MCF 10A (cell line): ENCODE measurements around the gene ART4. TPM values are rescaled to one million over a fixed set of nuclear protein-coding genes. Genes with fewer than 3 reads are reported as not detected.

Experiments used
- Bru-seq: library from RNA; stranded (reverse); fragments of 400-500 nt; gene quantifications from one replicate; lab custom pipeline; 2021; lab: Mats Ljungman, UMichigan
- BruChase-seq, 2 experiments: library from RNA; stranded (reverse); fragments of 400-500 nt; gene quantifications; one replicate each; lab custom pipeline; 2021; lab: Mats Ljungman, UMichigan
- BruUV-seq: library from RNA; stranded (reverse); fragments of 400-500 nt; replicated peaks from 2 replicates; lab custom pipeline; 2021; lab: Mats Ljungman, UMichigan
- CTCF ChIA-PET: fragments of 300-600 bp; sonication (Branson Sonifier 250); formaldehyde crosslinking; extraction: SDS; loops from one replicate; lab custom pipeline; 2021; ENCODE audit warnings: antibody characterized with exemption, inconsistent platforms; lab: Yijun Ruan, JAX
- POLR2A ChIA-PET: fragments of 300-600, 350-650 bp; sonication (Branson Sonifier 250); formaldehyde crosslinking; extraction: SDS; loops from one replicate; lab custom pipeline; 2020; ENCODE audit warnings: antibody characterized with exemption, inconsistent platforms; lab: Yijun Ruan, JAX
- DNase-seq: peaks from one replicate; pipeline ENCODE4 v3.0.0-alpha.2; 2018; ENCODE audit not compliant: unreplicated experiment
- H3K27ac Mint-ChIP-seq: one replicate; pipeline ENCODE4 v1.8.0; 2022; ENCODE audit warnings: mild to moderate bottlenecking, low read depth, mixed read lengths; ENCODE audit not compliant: unreplicated experiment
- H3K27me3 Mint-ChIP-seq: one replicate; pipeline ENCODE4 v1.8.0; 2022; ENCODE audit warnings: mixed read lengths; ENCODE audit not compliant: insufficient read depth, unreplicated experiment
- H3K36me3 Mint-ChIP-seq: one replicate; pipeline ENCODE4 v1.8.0; 2022; ENCODE audit warnings: mild to moderate bottlenecking, moderate library complexity, mixed read lengths; ENCODE audit not compliant: insufficient read depth, unreplicated experiment
- H3K4me1 Mint-ChIP-seq: one replicate; pipeline ENCODE4 v1.8.0; 2022; ENCODE audit warnings: mixed read lengths; ENCODE audit not compliant: insufficient read depth, unreplicated experiment
- H3K4me3 Mint-ChIP-seq: one replicate; pipeline ENCODE4 v1.8.0; 2022; ENCODE audit warnings: mild to moderate bottlenecking, moderate library complexity, mixed read lengths; ENCODE audit not compliant: unreplicated experiment
- H3K9me3 Mint-ChIP-seq: one replicate; pipeline ENCODE4 v1.8.0; 2022; ENCODE audit warnings: mixed read lengths; ENCODE audit not compliant: unreplicated experiment
- intact Hi-C: fragments of 100-400 bp; cut with micrococcal nuclease; formaldehyde crosslinking; loops from 2 replicates; pipeline ENCODE4 v1.14.1; 2022
- long read RNA-seq: library from polyadenylated mRNA; stranded (forward); transcript quantifications from one replicate; pipeline ENCODE4 v2.0.0, GENCODE V29; 2022
- total RNA-seq: library from RNA; stranded (reverse); gene quantifications from 2 replicates; pipeline ENCODE4 v1.2.3, GENCODE V29; 2022
- TF ChIP-seq, protein P1 (sequence below): fragments of 200-600 bp; IDR thresholded peaks from one replicate; pipeline ENCODE4 v1.8.0; 2022; ENCODE audit warnings: antibody characterized with exemption, mild to moderate bottlenecking; ENCODE audit not compliant: unreplicated experiment

ART4 gene, protein sequence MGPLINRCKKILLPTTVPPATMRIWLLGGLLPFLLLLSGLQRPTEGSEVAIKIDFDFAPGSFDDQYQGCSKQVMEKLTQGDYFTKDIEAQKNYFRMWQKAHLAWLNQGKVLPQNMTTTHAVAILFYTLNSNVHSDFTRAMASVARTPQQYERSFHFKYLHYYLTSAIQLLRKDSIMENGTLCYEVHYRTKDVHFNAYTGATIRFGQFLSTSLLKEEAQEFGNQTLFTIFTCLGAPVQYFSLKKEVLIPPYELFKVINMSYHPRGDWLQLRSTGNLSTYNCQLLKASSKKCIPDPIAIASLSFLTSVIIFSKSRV
- total RNA-seq, result not detected in 2 replicates
- percentile 9 among the genes with signal in this experiment for Bru-seq, nascent RNA
- not detected for BruChase-seq, experiment 1, labeled RNA remaining after a 6-hour chase
- percentile 5 among the genes with signal in this experiment for BruChase-seq, experiment 2, labeled RNA remaining after a 2-hour chase
- long read RNA-seq, result 0 reads

DNA sequence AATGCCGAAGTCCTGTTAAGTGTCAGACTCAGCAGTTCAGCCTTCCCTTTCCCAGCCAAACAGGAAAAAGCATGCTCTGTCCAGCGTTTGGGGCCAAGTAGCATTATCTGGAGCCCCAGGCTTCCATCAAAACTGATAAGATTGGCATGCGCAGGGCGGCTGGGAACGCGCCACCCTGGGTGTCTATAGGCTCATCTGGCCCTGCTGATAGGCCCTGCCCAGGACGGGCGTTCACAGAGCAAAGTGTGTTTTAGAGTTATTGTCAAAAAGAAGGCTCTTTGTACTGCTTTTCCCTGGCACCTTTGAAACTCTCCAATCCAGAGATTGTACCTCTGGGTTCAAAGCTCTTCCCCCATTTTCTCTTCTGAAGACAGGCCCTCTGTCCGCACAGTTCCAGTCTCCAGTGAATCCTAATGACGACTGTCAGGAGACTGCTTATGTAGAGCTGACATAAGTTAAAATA lies at the start of gene ART4:
Gene ART4, minus strand, starts transcription at position 102 of the 463 bp plus-strand sequence. CDS start 413 bp downstream, outside the sequence.
- BruUV-seq, result no TSS peak
- Mint-ChIP-seq H3K36me3 (no peaks in the 10 kb centered on the region), H3K27ac (peak within 1 kb of the TSS; percentile 86), H3K4me3 (no peak within 1 kb of the TSS), H3K4me1 (peaks cover 32% of the 10 kb centered on the region), H3K9me3 (no peaks in the 10 kb centered on the region), H3K27me3 (no peaks in the 10 kb centered on the region)
- TF ChIP-seq, protein P1, sequence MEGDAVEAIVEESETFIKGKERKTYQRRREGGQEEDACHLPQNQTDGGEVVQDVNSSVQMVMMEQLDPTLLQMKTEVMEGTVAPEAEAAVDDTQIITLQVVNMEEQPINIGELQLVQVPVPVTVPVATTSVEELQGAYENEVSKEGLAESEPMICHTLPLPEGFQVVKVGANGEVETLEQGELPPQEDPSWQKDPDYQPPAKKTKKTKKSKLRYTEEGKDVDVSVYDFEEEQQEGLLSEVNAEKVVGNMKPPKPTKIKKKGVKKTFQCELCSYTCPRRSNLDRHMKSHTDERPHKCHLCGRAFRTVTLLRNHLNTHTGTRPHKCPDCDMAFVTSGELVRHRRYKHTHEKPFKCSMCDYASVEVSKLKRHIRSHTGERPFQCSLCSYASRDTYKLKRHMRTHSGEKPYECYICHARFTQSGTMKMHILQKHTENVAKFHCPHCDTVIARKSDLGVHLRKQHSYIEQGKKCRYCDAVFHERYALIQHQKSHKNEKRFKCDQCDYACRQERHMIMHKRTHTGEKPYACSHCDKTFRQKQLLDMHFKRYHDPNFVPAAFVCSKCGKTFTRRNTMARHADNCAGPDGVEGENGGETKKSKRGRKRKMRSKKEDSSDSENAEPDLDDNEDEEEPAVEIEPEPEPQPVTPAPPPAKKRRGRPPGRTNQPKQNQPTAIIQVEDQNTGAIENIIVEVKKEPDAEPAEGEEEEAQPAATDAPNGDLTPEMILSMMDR, result no peak
- CTCF ChIA-PET, result interaction anchor here (0.7 to 7.1 kb wide), 6 partner anchors 10 to 378 kb away, joined by 3 to 121 read pairs (median 6); partner anchors contain the start of gene RERG
- POLR2A ChIA-PET, result no interaction called here
- no peak for DNase-seq
- intact Hi-C loops, result loop anchor here (10.0 kb wide), 1 partner anchor 69 kb away; a partner anchor contains a TSS

DNA sequence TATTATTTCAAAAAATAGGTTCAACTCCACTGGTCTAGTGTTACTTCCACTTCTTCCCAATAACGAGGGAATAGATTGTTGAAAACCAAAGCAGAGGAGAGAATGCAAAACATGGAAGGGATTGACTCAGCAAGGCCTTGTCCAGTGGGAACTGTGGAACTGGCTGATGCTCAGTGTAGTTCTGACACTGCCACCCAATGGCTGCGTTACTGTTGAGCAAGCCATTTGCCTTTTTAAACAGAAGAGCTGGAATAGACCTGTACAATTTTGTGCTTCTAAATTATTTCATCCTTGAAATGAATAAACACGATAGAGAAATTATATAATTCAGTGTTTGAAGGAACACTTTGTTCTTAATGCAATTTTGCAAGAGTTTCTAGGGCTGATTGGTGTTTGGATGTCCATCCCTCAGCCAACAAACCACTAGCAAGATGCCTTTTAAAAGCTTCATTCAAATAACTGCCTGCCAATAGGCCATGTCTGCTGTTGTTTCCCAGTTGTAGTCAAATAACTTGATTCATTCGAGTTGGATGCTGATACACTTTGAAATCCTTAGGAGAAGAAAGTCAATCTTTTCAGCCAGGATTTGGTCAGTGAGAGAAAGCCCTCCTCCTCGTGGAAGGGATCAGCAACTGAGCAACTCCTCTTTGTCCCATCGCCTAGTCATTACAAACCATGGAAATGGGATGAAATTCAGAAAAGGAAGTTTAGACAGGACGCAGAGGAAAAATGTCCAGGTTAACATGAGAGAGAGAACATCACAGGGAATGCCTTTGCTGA lies 49.6 kb upstream of the ART4 start:
- H3K4me1 Mint-ChIP-seq, result peaks cover 8% of the 10 kb centered on the region
- CTCF ChIA-PET, result interaction anchor here (0.6 kb wide), 1 partner anchor 107 kb away, joined by 4 read pairs; no protein-coding TSS in a partner anchor
- peak; percentile 16 for DNase-seq

DNA sequence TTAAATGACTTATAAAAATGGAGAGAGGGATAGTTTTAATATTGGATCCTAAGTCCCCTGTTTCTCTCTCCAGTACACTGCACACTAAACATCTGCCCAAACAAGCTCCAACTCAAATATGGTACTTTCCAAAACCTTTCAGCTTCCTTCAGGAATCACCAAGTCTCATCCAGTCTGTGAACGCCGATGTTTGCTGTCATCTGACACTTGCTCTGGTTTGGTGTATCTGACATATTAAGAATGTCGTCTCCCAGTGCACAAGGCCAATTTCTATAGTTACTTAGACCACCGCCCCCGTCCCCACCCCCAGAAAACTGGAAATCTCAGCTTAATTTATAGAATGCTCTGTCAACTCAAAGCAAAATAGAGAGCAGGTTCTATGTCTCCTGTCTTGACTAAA lies 47.4 kb upstream of the ART4 start:
- peaks cover 16% of the 10 kb centered on the region for H3K27me3 Mint-ChIP-seq
- peaks cover 8% of the 10 kb centered on the region for H3K4me1 Mint-ChIP-seq
- no peaks in the 10 kb centered on the region for H3K36me3 Mint-ChIP-seq
- no peak for DNase-seq
- no peak overlapping the region for H3K4me3 Mint-ChIP-seq
- no peak overlapping the region for H3K27ac Mint-ChIP-seq
- no peaks in the 10 kb centered on the region for H3K9me3 Mint-ChIP-seq
- CTCF ChIA-PET, result interaction anchor here (0.5 to 1.3 kb wide), 2 partner anchors 8 to 704 kb away, joined by 3 to 4 read pairs; no protein-coding TSS in a partner anchor
- TF ChIP-seq, protein P1, result no peak
- POLR2A ChIA-PET, result interaction anchor here (0.9 to 1.5 kb wide), 2 partner anchors 12 to 17 kb away, joined by 3 to 7 read pairs; no protein-coding TSS in a partner anchor
- no TSS peak for BruUV-seq
- intact Hi-C loops, result no loop called here

More for the DNA sequence above, 49.6 kb upstream of the ART4 start:
- H3K4me3 Mint-ChIP-seq, result no peak overlapping the region
- TF ChIP-seq, protein P1, result no peak
- intact Hi-C loops, result no loop called here
- no peak overlapping the region for H3K27ac Mint-ChIP-seq
- H3K9me3 Mint-ChIP-seq, result no peaks in the 10 kb centered on the region
- POLR2A ChIA-PET, result interaction anchor here (1.9 kb wide), 1 partner anchor 8 kb away, joined by 9 read pairs; no protein-coding TSS in a partner anchor
- no TSS peak for BruUV-seq
- peaks cover 9% of the 10 kb centered on the region for H3K27me3 Mint-ChIP-seq
- no peaks in the 10 kb centered on the region for H3K36me3 Mint-ChIP-seq
